SH-SY5Y (cell line): ENCODE data around the gene SLC6A12.

ENCODE experiments used
- GATA2 ChIP-seq: IDR thresholded peaks from 2 replicates; pipeline ENCODE4 v1.6.1; 2011; ENCODE audit warnings: mild to moderate bottlenecking, low read depth, low read length
- GATA3 ChIP-seq: IDR thresholded peaks from 2 replicates; pipeline ENCODE4 v1.6.1; 2011; ENCODE audit warnings: low read depth, mild to moderate bottlenecking, low read length, moderate library complexity

SLC6A12 gene

GRCh38 chr12:214003-214741 lies at the start of gene SLC6A12:
Gene SLC6A12 (minus strand): TSS chr12:214157. CDS start chr12:209986, 4,171 bp downstream.
- TF ChIP-seq GATA3 (no peak), GATA2 (no peak)

- TF ChIP-seq GATA2 (no peak), GATA3 (no peak)
Observed at GRCh38 chr12:263574-263973, 49.6 kb upstream of the SLC6A12 start.

- TF ChIP-seq GATA2 (no peak), GATA3 (no peak)
Observed at GRCh38 chr12:262817-263216, 48.9 kb upstream of the SLC6A12 start, which contains the start of gene SLC6A13. Gene SLC6A13 (minus strand): TSS chr12:262836. CDS start chr12:260052, 2,784 bp downstream.

GRCh38 chr12:262113-262512 lies 48.2 kb upstream of the SLC6A12 start:
- TF ChIP-seq GATA3 (no peak), GATA2 (no peak)

GRCh38 chr12:257521-258321 lies 43.8 kb upstream of the SLC6A12 start:
- TF ChIP-seq GATA2, result no peak
- TF ChIP-seq GATA3, result no peak

- TF ChIP-seq GATA3 (no peak), GATA2 (no peak)
Observed at GRCh38 chr12:256958-257357, 43.0 kb upstream of the SLC6A12 start.

- TF ChIP-seq GATA2, result no peak
- TF ChIP-seq GATA3, result no peak
Observed at GRCh38 chr12:256225-256624, 42.3 kb upstream of the SLC6A12 start.

GRCh38 chr12:254912-255311 lies 41.0 kb upstream of the SLC6A12 start:
- TF ChIP-seq GATA3 (no peak), GATA2 (no peak)

- TF ChIP-seq GATA2 (no peak), GATA3 (no peak)
Observed at GRCh38 chr12:254039-254438, 40.1 kb upstream of the SLC6A12 start.

- TF ChIP-seq GATA2 (no peak), GATA3 (no peak)
Observed at GRCh38 chr12:253116-253831, 39.3 kb upstream of the SLC6A12 start.

- TF ChIP-seq GATA3 (no peak), GATA2 (no peak)
Observed at GRCh38 chr12:252636-253035, 38.7 kb upstream of the SLC6A12 start.

- no peak for TF ChIP-seq GATA3
- TF ChIP-seq GATA2, result no peak
Observed at GRCh38 chr12:247271-247670, 33.3 kb upstream of the SLC6A12 start.

- TF ChIP-seq GATA3, result no peak
- TF ChIP-seq GATA2, result no peak
Observed at GRCh38 chr12:243381-243780, 29.4 kb upstream of the SLC6A12 start.

- no peak for TF ChIP-seq GATA2
- no peak for TF ChIP-seq GATA3
Observed at GRCh38 chr12:242496-242895, 28.5 kb upstream of the SLC6A12 start.
